Bronchial epithelial cell (primary cell): Measurements from ENCODE around the gene WNT6. TPM values are rescaled to one million over a fixed set of nuclear protein-coding genes. Genes with fewer than 3 reads are reported as not detected.

Experiments used
- DNase-seq: peaks from one replicate; pipeline ENCODE4 v3.0.0-alpha.2; 2010; ENCODE audit warnings: low read depth
- FAIRE-seq: peaks from 2 replicates; lab custom pipeline; 2011; peaks lifted over from hg19 to GRCh38; lab: Jason Lieb, UNC
- H3K27me3 ChIP-seq: 2 replicates; pipeline ENCODE4 v1.5.1; 2011; ENCODE audit warnings: low read length; ENCODE audit not compliant: control insufficient read depth, insufficient read depth
- H3K36me3 ChIP-seq: 2 replicates; pipeline ENCODE4 v1.5.1; 2011; ENCODE audit warnings: low read length; ENCODE audit not compliant: control insufficient read depth, insufficient read depth
- H3K4me3 ChIP-seq: 2 replicates; pipeline ENCODE4 v1.5.1; 2011; ENCODE audit warnings: mild to moderate bottlenecking, low read depth, low read length, control low read depth
- total RNA-seq: library from RNA; depleted of rRNA; stranded (reverse); fragments of >200 nt; gene quantifications from 2 replicates; pipeline ENCODE4 v1.2.1, GENCODE V29; 2014
- TF ChIP-seq, protein P1 (sequence below): IDR thresholded peaks from 2 replicates; pipeline ENCODE4 v1.5.1; 2011; ENCODE audit warnings: mild to moderate bottlenecking, moderate library complexity, low read length, control low read depth, inconsistent platforms; ENCODE audit not compliant: insufficient read depth, severe bottlenecking

The WNT6 gene
- total RNA-seq, 1 donor from 2014 or later = not detected

DNA sequence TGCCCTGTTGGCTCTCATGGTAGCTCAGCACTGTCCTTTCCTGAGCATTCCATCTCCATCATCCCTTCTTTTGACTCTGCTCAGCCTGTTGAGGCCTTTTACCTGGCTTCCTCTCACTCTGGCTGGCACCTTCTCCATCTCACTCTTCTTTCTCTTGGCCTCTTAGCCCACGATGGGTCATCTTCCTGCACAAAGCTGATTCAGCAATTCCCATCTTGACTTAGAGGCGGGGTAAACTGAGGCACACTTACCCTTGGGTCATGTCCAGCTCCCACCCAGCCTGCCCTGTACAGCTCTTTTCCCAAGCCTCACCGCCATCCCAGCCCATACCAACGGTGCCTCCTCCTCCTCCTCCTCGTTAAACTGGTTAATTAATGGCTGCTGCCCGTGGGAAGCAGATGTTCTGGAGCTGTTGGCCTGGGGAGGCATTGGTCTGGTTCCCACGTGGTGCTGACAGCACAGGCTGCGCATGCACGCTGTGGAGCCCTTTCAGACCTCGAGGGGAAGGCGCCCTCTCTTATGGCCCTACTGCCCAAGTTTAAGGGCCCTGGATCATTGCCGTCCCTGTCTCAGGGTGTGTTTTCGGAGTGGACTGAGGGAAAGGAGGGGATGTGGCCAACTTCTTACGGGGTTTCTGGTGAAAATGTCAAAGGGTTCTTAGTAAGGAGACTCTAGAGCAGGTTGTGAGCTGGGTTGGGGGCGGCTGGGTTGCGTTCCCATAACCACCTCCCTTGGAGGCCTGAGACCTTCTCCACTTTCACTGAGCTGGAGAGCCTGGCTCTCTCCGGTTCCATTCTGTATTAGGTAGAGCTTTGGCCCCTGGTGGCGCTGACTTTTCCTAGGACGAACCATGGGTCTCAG, 31.9 kb downstream of the WNT6 start:
- H3K36me3 ChIP-seq = peaks cover 3% of the 10 kb centered on the region
- no peak for DNase-seq
- TF ChIP-seq, protein P1, sequence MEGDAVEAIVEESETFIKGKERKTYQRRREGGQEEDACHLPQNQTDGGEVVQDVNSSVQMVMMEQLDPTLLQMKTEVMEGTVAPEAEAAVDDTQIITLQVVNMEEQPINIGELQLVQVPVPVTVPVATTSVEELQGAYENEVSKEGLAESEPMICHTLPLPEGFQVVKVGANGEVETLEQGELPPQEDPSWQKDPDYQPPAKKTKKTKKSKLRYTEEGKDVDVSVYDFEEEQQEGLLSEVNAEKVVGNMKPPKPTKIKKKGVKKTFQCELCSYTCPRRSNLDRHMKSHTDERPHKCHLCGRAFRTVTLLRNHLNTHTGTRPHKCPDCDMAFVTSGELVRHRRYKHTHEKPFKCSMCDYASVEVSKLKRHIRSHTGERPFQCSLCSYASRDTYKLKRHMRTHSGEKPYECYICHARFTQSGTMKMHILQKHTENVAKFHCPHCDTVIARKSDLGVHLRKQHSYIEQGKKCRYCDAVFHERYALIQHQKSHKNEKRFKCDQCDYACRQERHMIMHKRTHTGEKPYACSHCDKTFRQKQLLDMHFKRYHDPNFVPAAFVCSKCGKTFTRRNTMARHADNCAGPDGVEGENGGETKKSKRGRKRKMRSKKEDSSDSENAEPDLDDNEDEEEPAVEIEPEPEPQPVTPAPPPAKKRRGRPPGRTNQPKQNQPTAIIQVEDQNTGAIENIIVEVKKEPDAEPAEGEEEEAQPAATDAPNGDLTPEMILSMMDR = no peak
- H3K27me3 ChIP-seq = no peaks in the 10 kb centered on the region
- H3K4me3 ChIP-seq = no peak overlapping the region
- no peak for FAIRE-seq

DNA sequence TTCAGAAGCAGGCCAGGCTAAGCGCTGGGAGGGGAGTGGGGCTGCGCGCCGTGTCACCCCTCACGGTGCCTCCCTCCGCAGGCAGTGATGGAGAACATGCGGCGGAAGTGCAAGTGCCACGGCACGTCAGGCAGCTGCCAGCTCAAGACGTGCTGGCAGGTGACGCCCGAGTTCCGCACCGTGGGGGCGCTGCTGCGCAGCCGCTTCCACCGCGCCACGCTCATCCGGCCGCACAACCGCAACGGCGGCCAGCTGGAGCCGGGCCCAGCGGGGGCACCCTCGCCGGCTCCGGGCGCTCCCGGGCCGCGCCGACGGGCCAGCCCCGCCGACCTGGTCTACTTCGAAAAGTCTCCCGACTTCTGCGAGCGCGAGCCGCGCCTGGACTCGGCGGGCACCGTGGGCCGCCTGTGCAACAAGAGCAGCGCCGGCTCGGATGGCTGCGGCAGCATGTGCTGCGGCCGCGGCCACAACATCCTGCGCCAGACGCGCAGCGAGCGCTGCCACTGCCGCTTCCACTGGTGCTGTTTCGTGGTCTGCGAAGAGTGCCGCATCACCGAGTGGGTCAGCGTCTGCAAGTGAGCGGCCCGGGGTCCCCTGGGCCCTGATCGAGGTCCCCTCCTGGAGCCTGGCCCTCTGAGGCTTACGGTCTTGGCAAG, 33.2 kb downstream of the WNT6 start:
- no peak for FAIRE-seq
- H3K27me3 ChIP-seq = no peaks in the 10 kb centered on the region
- peak overlapping the region; percentile 34 for H3K4me3 ChIP-seq

DNA sequence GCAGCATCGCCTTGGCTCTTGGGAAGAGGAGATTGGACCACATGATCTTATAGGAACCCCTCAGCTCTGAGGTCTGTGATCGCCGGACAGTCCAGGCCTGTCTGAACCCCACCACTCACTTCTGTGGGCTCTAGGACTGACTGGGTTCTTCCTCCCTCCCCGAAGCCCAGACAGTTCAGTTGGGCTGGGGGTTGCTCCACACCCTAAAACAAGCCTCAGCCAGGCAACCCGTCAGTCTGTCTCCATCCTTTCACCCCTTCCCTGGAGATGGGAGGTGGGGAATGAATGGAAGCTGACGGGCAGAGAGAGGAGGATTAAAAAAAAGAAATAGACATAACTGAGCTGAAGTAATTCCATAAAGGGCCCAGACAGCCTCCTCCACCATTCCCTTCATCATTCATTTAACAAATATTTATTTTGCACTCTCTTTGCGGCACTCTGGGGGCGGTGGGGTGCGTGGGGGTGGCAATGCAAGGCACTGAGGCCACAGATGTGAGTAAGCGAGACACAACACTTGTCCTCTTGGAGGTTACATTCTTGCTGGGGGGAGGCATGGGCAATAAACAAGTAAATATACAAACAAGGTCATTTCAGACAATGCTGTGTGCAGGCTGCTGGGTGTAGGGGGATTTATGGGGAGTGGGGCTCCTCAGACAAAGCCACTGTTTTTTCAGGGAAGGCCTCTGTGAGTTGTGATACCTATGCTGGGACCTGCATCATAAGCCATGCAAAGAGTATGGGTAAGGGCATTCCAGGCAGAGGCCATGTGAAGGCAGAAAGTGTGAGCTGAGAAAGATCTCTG, 33.9 kb downstream of the WNT6 start:
- no peaks in the 10 kb centered on the region for H3K27me3 ChIP-seq
- TF ChIP-seq, protein P1 = no peak

More for the DNA sequence above, 33.2 kb downstream of the WNT6 start:
- peak; percentile 66 for DNase-seq
- peaks cover 3% of the 10 kb centered on the region for H3K36me3 ChIP-seq
- TF ChIP-seq, protein P1 = peak; percentile 80

DNA sequence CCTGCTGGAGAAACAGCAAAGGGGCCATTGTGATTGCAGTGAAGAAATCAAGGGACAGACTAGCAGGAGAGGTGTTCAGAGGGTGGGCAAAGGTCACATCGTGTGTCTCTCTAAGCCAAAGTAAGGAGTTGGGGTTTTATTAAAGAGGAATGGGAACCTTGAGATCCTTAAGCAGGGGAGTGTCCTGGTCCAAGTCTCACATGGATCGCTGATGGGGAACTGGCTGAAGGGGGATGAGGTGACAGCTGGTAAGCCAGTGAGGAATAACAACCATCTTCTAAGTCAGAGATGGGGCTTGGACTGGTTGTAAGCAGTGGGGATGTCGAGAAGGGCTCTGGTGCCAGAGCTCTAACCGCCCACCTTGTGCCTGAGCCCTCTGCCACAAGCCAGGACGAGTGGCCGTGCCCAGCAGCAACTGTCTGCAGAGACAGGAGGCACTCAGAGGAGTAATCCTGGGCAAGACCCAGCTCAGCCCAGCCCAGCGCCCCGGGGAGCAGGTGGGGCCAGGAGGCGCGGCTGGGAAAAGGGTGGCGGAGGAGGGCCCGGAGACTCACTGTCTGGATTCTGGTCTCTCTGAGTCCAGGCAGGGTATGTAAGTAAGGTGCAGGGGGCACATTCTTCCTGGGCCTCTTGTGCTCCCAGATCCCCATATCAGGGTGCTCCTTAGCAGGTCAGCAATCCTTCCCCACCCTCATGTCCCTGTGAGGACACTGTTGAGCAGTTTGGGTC, 34.7 kb downstream of the WNT6 start:
- peak; percentile 86 for FAIRE-seq

More for the DNA sequence above, 33.9 kb downstream of the WNT6 start:
- FAIRE-seq = peak; percentile 72
- Histone ChIP-seq H3K4me3 (peak overlapping the region; percentile 34), H3K36me3 (peaks cover 3% of the 10 kb centered on the region)
- DNase-seq = no peak

DNA sequence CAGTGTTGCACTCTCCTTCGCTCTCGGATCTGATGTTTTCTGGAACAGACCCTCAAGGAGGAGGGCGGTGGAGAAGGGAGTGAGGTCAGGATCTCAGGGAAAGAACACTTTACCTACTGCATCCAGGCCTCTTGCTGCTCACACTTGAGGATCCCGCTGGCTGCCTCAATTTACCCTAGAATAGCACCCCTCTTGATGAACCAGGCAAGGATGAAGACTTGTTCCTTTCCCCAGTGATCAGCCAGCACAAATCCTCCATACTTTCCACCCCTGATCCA, 35.2 kb downstream of the WNT6 start:
- FAIRE-seq = no peak
- no peaks in the 10 kb centered on the region for H3K27me3 ChIP-seq
- DNase-seq = no peak
- TF ChIP-seq, protein P1 = no peak
- H3K4me3 ChIP-seq = no peak overlapping the region
- H3K36me3 ChIP-seq = peaks cover 3% of the 10 kb centered on the region

More for the DNA sequence above, 34.7 kb downstream of the WNT6 start:
- TF ChIP-seq, protein P1 = no peak
- peak; percentile 72 for DNase-seq
- Histone ChIP-seq H3K36me3 (peaks cover 3% of the 10 kb centered on the region), H3K4me3 (peak overlapping the region; percentile 34), H3K27me3 (no peaks in the 10 kb centered on the region)
